Stimulated activated CD4-positive, alpha-beta T cell treated with anti-CD3 and anti-CD28 coated beads, Interleukin-12 subunit alpha, Interleukin-12 subunit beta, amount 100 ng/mL, for 48 hours (primary cell): ENCODE measurements around the gene XIAP.
"Not testable (repeated sequence)": the region's sequence is repeated elsewhere in the genome, so short reads cannot be mapped to it uniquely, and the experiment has no call there.

Source experiments
- DNase-seq, 3 donors: peaks; one replicate each; pipeline ENCODE4 v3.0.0-alpha.2; 2020; ENCODE audit warnings: low read depth in 2 of 3, low spot score in 1 of 3

XIAP gene

DNA sequence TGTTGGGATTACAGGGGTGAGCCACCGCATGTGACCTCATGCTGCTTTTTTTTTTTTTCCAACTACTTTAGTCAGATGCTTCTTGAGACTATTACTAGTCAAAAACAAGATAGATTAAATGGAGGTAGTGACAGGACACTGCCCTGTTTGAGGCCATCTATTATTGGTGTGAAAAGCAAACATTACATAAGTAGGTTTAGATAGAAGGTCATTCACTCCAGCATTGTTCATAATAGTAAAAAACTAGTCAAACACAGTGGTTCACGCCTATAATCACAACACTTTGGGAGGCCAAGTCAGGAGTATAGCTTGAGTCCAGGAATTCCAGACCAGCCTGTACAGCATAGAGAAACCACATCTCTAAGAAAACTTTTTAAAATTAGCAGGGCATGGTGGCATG lies 16.3 kb downstream of the XIAP start:
- no peak for DNase-seq

DNA sequence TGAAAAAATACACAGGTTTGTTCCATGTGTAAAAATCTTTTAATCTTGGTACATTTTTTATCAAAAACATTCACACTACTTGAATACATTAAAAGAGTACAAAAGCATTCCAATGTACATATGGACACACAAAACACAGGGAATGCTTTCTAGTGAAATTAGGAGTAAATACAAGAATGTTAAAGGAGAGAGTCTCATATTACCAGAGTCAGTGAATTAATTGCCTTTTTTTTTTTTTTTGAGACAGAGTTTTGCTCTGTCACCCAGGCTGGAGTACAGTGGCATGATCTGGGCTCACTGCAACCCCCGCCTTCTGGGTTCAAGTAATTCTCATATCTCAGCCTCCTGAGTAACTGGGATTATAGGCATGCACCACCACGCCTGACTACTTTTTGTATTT lies 17.0 kb downstream of the XIAP start:
- no peak for DNase-seq

DNA sequence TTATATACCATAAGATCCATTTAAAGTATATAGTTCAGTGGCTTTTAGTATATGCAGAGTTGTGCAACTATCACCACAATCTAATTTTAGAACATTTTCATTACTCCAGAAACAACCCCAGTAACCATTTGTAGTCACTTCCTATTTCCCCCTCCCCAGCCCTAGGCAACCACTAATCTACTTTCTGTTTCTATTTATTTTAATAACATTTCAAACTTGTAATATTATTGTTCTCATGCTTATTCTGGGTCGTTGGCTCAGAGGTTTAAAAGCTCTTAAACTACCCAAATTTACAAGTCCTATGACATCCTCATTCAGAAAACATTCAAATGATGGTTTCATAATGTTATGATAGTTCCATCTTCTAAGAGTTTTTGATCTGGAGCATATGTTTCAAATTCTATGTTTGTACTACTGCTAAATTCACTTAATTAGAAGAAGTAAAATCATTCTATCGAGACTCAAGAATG lies 18.4 kb downstream of the XIAP start:
- DNase-seq: no peak

DNA sequence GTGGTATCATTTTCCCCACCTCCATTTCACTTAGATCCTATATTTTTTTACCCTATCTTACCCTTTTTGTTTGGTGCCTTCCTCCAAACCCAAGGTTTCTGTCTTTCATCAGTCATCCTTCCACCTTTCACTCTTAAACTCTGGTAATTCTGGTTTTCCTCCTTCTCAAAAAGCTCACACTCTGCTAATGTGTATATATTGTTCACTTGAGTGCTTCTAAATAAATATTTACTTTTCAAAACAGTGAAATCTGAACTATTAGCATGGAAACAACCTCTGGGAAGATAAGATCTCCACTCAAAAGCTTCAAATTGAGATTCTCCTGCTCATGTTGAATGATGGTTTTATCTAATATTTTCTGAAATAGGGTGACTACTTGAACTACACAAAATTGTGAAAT lies 21.5 kb downstream of the XIAP start:
- no peak for DNase-seq

DNA sequence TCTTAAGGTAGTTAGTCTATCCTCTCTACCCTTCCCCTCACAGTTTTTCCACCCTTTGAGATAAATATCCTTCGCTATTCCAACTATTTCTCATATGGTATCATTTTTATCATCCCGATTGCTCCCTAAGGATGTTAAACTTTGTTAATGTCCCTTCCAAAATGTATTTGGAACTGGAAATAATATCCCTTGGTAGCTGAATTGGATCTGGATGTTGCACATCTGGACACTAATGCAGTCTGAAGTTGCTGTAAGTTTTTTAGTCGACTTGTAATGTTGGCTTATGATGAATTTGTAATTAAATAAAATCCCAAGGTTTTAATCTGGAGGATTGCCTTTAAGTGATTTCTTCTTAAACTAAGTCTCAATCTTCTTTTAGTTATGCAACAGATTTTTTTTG lies 22.5 kb downstream of the XIAP start:
- DNase-seq: no peak

DNA sequence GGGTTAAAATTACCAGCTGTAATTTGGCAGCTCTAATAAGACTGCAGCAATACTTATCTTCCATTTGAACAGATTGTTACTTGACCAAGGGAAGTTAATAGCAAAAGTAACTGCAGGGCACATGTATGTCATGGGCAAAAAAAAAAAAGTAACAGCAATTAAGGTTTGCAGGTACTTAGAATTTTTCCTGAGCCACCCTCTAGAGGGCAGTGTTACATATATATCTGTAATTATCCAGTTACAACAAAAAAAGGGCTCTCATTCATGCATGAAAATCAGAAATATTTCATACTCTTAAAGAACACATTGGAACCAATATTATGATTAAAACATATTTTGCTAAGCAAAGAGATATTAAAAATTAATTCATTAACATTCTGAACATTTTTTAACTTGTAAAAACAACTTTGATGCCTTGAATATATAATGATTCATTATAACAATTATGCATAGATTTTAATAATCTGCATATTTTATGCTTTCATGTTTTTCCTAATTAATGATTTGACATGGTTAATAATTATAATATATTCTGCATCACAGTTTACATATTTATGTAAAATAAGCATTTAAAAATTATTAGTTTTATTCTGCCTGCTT lies 25.1 kb downstream of the XIAP start:
- DNase-seq: peak in 1 of 3 donors; percentile 37

DNA sequence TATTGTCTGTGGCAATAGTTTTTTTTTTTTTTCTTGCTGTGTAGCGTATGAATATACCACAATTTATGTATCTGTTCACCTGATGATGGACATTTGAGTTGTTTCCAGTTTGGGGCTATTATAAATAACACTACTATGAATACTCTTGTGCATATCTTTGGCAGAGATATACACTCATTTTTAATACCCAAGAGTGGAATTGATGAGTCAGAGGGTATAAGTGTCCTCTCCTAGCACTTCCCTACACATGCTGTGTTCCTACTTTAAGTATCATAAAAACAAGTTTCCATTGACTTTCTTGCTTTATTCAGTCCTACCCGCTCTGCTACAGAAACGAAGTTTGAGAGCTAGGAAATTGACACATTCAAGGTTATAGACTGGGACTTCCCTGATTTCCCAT lies 39.8 kb downstream of the XIAP start:
- DNase-seq: no peak

DNA sequence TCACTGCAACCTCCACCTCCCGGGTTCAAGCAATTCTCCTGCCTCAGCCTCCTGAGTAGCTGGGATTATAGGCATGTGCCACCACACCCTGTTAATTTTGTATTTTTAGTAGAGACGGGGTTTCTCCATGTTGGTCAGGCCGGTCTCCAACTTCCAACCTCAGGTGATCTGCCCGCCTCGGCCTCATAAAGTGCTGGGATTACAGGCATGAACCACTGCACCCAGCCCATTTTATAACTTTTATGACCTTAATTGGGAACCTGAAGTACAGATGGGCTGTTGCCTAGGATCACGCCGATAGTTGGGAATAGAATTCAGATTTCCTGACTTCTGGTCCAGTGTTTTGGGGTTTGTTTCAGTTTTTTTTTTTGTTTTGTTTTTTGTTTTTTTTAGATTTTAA lies 43.4 kb downstream of the XIAP start:
- not testable (repeated sequence) for DNase-seq

DNA sequence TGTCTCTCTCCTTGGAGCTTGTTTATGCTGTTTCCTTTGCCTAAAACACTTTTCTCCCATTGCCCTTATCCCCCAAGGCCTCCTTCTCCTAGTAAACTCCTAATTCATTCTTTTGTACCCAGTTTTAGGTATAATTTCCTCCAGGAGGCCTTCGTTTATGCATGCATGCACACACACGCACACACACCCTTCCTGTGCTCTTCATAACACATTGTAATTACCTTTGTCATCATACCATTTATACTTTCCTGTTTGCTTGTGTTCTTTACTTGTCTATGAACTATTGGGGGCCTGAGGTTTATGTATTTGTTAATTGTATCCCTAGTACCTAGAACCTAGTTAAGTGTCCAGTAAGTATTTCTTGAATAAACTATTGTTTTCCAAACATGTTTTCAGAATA lies 45.5 kb downstream of the XIAP start:
- DNase-seq: no peak

DNA sequence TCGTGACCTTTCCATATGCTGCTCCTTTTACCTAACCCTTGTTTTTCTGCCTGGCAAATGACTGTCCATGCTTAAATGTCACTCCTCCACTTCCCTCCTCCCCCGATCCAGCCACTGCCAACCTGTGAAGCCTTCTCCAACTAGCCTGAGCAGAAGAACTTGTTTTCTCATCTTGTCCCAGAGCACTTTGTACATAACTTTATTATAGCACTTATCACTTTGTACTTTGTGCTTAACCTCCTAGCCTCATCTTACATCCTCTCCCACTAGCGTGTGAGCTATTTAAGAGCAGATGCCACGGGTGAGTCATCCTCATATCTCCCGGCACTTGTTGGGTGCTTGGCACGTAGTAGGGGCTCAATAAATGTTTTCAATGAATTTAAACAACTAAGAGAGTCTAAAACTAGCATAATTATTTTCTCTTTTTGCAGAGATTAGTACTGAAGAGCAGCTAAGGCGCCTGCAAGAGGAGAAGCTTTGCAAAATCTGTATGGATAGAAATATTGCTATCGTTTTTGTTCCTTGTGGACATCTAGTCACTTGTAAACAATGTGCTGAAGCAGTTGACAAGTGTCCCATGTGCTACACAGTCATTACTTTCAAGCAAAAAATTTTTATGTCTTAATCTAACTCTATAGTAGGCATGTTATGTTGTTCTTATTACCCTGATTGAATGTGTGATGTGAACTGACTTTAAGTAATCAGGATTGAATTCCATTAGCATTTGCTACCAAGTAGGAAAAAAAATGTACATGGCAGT lies 46.9 kb downstream of the XIAP start:
- DNase-seq: no peak

DNA sequence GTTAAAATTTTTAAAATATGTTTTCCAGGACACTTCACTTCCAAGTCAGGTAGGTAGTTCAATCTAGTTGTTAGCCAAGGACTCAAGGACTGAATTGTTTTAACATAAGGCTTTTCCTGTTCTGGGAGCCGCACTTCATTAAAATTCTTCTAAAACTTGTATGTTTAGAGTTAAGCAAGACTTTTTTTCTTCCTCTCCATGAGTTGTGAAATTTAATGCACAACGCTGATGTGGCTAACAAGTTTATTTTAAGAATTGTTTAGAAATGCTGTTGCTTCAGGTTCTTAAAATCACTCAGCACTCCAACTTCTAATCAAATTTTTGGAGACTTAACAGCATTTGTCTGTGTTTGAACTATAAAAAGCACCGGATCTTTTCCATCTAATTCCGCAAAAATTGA lies 49.7 kb downstream of the XIAP start:
- DNase-seq: no peak

DNA sequence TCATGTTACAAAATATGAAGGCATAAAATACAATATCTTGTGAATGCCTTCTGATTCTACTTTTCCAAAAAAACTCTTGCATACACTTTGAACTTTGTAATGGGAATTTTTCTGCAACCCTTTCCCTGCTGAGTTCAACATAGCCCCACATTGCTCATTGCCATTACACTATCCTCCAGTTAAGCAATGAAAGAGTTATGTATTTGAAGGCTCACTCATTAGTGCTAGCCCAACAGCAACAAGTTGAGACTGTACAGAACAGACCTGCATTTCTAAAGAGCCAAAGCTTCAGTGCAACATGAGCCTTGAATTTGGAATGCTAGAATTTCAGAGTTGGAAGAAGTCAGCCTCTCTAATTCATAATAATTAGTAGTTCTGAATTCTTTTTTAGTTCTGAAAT lies 57.2 kb downstream of the XIAP start:
- DNase-seq: no peak

DNA sequence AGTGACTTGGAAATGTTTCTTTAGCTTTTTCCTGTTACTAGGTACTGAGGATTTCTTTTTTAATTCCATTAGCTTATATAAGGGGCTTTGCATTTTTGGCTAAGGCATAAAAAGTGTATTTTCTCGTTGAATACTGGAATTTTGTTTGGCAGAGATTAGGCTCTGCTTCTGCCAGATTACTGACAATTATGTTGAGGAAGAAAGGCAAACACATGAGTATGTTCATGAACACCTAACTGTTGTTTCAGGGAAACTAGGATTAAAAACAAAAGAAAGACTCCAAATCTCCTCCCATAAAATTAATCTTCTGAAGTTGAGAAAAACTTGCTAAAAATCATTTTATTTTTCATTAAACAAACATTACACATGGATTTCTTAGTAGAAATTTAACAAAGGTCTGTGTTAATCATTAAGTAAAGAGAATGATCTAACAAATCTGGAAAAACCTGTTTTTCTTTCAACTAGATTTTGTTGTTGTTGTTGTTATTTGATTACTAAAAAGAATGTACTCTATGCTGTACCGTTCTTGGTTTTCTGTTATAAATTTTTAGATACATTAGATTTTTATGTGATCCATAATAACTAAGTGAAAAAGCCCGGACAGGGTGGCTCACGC lies 58.4 kb downstream of the XIAP start:
- no peak for DNase-seq

DNA sequence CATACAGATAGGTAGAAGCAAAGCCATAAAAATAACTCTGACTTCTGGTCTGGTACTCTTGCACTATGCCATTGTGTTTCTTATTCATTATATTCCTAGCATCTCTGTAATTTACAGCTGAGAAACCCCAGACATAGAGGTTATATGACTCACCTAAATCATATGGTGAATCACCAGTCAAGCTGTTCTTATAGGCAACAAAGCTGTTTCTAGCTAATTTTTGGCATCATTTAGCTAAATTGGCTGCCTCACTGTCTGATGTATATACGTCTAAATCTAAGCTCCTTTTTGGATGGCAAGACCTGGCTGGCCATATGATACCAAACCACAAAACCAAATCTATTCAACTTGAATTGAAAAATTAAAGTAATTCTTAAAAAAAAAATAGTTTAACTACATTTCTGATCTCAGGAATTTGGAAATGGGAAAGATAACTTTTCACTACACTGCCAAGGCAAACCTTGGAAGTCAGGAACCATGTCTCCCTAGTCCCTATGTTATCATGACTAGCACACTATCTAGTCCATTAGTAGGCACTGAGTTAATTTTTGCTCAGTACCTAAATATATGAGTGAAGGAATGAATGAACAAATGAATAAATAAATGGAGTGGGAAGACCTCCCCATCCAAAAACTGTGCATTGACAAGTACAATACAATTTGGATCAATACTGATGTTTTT lies 60.4 kb downstream of the XIAP start:
- no peak for DNase-seq

DNA sequence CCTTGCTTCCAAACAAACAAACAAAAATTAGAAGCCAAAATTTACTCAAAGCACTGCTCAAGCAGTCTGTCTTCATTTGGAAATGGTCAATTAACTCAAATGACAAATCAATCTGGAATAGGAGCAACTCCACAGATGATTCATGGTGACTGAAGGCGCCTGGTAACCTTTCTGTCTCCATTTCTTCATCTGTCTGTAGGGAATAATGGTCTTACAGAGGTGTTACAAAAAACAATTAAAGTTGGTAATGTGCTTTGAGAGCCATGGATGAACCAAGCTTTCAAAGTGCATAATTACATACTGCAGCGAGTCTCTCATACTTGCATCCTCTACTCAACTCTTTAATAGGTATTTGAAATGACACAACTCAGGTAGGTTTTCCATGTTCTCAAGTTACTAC lies 63.4 kb downstream of the XIAP start:
- DNase-seq: no peak

DNA sequence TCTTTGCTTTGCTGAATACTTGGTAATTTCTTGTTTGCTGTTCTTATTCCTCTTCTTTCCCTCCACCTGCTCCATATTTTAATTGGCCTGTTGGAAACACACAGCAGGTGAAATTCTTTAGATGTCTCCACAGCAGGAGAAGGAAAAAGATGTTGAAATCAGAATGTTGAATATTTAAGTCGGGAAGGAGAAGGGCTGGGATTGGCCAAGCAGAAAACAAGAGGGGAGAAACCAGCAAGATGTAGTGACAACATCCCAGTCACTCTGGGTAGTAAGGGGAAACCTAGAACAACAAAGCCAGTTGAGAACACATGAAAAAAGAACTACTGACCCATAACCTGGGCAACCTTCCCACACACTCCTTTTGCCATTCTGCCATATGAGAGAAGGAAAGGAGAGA lies 64.3 kb downstream of the XIAP start:
- DNase-seq: no peak

DNA sequence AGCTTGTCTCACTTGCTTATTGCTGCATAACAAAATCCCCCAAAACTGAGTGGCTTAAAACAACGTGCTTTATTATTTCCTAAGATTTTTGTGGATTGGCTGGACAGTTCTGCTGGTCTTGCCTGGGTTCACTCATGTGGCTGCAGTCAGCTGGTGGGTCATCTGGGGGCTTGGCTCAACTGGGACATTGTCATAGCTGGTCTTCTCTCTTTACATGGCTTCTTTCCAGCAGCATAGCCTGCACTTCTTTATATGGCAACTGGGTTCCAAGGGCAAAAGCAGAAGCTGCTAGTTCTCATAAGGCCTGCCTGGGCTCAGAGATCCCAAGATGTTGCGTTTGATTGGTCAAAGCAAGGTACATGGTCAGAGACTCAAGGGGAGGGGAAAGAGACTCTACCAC lies 68.0 kb downstream of the XIAP start:
- no peak for DNase-seq

DNA sequence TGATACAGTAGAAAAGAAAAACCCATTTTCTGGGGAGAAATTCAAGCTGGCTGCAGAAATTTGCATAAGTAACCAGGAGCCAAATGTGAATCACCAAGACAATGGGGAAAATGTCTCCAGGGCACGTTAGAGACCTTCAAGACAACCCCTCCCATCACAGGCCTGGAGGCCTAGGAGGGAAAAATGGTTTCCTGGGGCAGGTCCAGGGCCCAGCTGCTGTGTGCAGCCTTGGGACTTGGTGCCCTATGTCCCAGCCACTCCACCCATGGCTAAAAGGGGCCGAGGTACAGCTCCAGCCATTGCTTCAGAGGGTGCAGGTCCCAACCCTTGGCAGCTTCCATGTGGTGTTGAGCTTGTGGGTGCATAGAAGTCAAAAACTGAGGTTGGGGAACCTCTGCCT lies 72.2 kb downstream of the XIAP start:
- not testable (repeated sequence) for DNase-seq

DNA sequence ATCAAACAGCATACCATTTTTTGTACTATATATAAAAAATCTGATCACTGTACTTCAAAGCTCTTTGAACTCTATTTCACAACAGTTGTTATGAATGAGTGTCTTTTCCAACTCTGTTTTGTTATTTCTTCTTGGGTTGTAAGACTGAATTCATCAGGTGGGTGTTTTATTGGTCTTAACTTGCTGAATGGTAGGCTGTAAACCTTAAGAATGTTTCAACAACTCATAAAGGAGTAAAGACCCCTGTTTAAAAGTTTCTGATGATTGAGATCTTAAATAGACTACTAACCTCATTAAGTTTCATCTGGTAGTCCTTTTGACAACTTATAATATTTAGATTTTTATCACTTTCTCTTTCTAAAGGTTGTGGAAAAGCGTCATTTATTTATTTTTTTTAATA lies 83.2 kb downstream of the XIAP start:
- DNase-seq: no peak

DNA sequence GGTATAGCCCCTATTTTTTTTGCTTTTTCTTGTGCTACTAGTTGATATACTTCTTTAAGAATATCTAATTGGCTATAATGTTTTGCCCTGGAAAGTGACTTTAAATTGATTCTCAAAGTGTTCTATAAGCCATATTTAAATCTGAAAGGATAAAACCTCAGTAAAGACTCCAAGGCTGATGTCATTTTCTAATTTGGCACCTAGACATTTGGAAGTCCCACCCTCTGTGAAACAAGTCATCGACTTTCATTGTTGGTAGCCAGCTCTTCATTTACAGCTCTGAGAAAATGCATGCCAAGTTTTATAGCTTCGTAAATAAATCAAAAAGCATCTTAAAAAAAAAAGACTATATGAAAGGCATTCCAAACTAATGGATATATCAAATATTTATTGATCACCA lies 83.6 kb downstream of the XIAP start:
- DNase-seq: no peak

DNA sequence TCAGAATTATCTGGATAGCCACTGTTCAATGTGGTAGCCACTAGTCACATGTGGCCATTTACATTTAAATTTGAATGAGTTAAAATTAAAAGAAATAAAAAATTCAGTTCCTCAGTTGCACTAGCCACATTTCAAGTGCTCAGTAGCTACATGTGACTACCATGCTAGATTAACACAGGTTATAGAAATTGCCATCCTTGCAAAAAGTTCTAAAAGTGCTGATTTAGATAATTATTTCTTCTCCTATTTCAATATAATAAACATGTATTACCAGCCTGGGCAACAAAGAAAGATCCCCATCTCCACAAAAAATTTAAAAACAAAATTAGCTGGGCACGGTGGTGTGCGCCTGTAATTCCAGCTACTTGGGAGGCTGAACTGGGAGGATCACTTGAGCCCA lies 90.0 kb downstream of the XIAP start:
- DNase-seq: no peak
